Parathyroid adenoma (tissue), 2 donors: ENCODE results near the gene PNKD.

ENCODE experiments used
- H2AFZ ChIP-seq: fragments of 300-600 bp; sonication (generic); one replicate; pipeline ENCODE4 v1.7.0; 2017; ENCODE audit warnings: antibody characterized with exemption, mild to moderate bottlenecking
- H3K27ac ChIP-seq: fragments of 300-600 bp; sonication (generic); one replicate; pipeline ENCODE4 v1.7.0; 2017
- H3K27me3 ChIP-seq: fragments of 300-600 bp; sonication (generic); one replicate; pipeline ENCODE4 v1.7.0; 2017; ENCODE audit warnings: low read length; ENCODE audit not compliant: control insufficient read depth, insufficient read depth
- H3K36me3 ChIP-seq: fragments of 300-600 bp; sonication (generic); one replicate; pipeline ENCODE4 v1.7.0; 2017; ENCODE audit warnings: low read length; ENCODE audit not compliant: control insufficient read depth, insufficient read depth
- H3K4me1 ChIP-seq: fragments of 300-600 bp; sonication (generic); one replicate; pipeline ENCODE4 v1.7.0; 2017; ENCODE audit warnings: control low read depth
- H3K4me2 ChIP-seq: fragments of 300-600 bp; sonication (generic); one replicate; pipeline ENCODE4 v1.7.0; 2017; ENCODE audit warnings: low read length
- H3K4me3 ChIP-seq: fragments of 300-600 bp; sonication (generic); one replicate; pipeline ENCODE4 v1.7.0; 2017; ENCODE audit warnings: low read depth, low read length
- H3K79me2 ChIP-seq: fragments of 300-600 bp; sonication (generic); one replicate; pipeline ENCODE4 v1.7.0; 2017; ENCODE audit warnings: control low read depth
- H3K9ac ChIP-seq: fragments of 300-600 bp; sonication (generic); one replicate; pipeline ENCODE4 v1.7.0; 2017; ENCODE audit warnings: mild to moderate bottlenecking
- H3K9me3 ChIP-seq: fragments of 300-600 bp; sonication (generic); one replicate; pipeline ENCODE4 v1.7.0; 2017; ENCODE audit warnings: low read length; ENCODE audit not compliant: control insufficient read depth
- TF ChIP-seq, protein P1 (sequence below): fragments of 300-600 bp; sonication (generic); IDR thresholded peaks from one replicate; pipeline ENCODE4 v1.7.0; 2017; ENCODE audit warnings: antibody characterized with exemption, mild to moderate bottlenecking
- donor health status: primary hyperparathyroidism.

PNKD gene

DNA sequence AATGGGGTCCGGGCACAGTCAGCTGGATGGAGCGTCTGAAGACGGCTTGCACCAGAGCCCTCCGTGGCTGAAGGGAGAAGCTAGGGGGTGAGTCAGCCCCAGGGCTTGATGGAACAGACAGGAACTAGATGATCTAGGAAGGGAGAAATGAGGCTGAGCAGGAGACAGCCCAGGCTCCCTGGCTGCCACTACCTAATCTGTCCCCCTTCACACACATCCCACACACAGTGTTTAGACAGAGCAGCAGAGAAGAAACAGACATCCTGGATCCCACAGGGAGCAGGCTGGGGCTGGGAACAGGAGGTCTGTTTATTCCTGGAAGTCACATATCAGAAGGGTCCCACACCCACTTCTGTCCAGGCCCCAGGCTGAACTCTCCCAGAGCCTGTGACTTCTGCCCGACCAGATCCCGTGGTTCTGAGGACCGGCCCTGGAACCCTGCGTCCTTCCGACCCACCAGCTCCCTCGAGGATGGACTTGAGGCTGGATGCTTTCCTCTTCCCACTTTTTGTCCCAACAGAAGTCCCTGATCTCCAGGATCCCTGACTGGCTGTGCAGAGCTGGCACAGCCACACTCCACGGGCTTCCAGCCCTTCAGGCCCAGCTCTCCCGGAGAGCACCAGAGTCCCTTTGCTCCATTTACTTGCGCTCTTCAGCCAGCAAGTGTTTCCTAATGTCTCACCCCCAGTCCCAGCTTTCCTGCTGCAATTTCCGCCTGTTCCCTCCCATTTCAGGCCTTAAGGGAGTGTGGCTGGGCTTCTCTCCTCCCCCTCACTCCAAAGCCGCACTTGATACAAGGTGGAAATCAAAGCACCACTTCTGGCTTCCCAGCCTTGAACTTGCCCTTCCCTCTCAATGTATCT lies 11.0 kb upstream of the PNKD start:
- Histone ChIP-seq H3K4me1 (peaks cover 2% of the 10 kb centered on the region), H3K9ac (no peak overlapping the region), H3K36me3 (no peaks in the 10 kb centered on the region), H3K9me3 (no peaks in the 10 kb centered on the region), H3K4me3 (no peak overlapping the region), H3K27me3 (no peaks in the 10 kb centered on the region), H3K79me2 (no peaks in the 10 kb centered on the region), H3K27ac (peak overlapping the region; percentile 63), H3K4me2 (no peak overlapping the region), H2AFZ (no peak overlapping the region)
- TF ChIP-seq, protein P1, sequence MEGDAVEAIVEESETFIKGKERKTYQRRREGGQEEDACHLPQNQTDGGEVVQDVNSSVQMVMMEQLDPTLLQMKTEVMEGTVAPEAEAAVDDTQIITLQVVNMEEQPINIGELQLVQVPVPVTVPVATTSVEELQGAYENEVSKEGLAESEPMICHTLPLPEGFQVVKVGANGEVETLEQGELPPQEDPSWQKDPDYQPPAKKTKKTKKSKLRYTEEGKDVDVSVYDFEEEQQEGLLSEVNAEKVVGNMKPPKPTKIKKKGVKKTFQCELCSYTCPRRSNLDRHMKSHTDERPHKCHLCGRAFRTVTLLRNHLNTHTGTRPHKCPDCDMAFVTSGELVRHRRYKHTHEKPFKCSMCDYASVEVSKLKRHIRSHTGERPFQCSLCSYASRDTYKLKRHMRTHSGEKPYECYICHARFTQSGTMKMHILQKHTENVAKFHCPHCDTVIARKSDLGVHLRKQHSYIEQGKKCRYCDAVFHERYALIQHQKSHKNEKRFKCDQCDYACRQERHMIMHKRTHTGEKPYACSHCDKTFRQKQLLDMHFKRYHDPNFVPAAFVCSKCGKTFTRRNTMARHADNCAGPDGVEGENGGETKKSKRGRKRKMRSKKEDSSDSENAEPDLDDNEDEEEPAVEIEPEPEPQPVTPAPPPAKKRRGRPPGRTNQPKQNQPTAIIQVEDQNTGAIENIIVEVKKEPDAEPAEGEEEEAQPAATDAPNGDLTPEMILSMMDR = no peak

DNA sequence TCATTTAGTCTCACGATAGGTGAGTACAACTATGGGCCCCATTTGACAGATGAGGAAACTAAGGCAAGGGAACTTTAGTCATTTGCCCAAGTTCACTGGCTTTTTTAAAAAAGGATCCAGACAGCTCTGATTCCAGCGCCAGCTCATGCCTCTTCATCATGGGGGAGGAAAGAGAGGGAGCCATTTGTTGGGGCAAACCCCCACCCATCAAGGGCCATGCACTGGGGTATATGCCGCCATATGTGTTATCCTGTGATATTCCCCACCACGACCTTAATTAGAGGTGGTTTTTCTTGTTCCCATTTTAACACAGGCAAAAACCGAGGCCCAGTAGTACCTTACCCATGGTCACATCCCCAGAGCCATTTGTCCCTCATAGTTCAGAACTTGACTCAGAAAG lies 10.2 kb upstream of the PNKD start:
- no peak overlapping the region for H3K4me2 ChIP-seq
- H3K27me3 ChIP-seq = no peaks in the 10 kb centered on the region
- H2AFZ ChIP-seq = no peak overlapping the region
- no peaks in the 10 kb centered on the region for H3K36me3 ChIP-seq
- no peak overlapping the region for H3K9ac ChIP-seq
- no peaks in the 10 kb centered on the region for H3K9me3 ChIP-seq
- H3K27ac ChIP-seq = peak overlapping the region; percentile 63
- no peak overlapping the region for H3K4me3 ChIP-seq
- peaks cover 2% of the 10 kb centered on the region for H3K4me1 ChIP-seq
- no peaks in the 10 kb centered on the region for H3K79me2 ChIP-seq
- TF ChIP-seq, protein P1 = no peak

DNA sequence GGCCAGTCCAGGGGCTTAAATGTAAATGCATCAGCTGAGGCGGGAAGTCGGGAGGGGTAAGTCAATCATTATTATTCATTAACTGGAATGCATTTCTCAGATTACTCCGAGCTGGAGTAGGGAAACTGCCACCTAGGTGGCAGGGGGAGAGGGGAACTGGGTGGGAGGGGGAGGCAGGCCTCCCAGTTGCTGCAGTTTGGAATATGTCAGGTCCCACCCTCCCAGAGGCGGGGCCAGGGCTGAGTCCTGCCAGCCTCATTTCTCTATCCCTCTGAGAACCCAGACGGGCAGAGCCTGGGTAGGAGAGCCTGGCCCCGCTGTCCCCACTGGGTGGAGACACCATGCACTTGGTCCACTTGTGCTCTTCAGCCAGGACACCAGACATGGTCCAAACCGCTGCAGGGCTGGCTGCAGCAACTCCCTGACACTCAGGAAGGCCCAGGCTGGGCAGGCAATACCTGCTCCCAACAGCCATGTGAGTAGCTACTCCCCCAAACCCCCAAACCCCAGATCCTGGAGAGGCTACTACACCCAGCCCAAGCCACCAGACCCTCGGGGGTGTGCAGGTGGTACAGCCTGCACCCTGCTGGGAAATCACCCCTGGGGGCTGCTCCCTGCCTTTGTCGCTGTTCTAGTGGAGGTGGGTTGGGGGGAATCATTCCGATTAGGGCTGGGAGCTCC lies 9.4 kb upstream of the PNKD start, which contains the start of gene GPBAR1:
Gene GPBAR1 (plus strand): TSS at position 274 of the 681 bp plus-strand sequence. CDS start 1,710 bp downstream, outside the sequence.
- Histone ChIP-seq H3K36me3 (no peaks in the 10 kb centered on the region), H3K27me3 (no peaks in the 10 kb centered on the region), H3K9me3 (no peaks in the 10 kb centered on the region), H3K9ac (no peak within 1 kb of the TSS), H3K4me1 (peaks cover 2% of the 10 kb centered on the region), H3K27ac (peak within 1 kb of the TSS; percentile 63), H3K4me2 (no peak within 1 kb of the TSS), H3K4me3 (no peak within 1 kb of the TSS), H3K79me2 (no peaks in the 10 kb centered on the region), H2AFZ (no peak within 1 kb of the TSS)
- TF ChIP-seq, protein P1 = no peak

DNA sequence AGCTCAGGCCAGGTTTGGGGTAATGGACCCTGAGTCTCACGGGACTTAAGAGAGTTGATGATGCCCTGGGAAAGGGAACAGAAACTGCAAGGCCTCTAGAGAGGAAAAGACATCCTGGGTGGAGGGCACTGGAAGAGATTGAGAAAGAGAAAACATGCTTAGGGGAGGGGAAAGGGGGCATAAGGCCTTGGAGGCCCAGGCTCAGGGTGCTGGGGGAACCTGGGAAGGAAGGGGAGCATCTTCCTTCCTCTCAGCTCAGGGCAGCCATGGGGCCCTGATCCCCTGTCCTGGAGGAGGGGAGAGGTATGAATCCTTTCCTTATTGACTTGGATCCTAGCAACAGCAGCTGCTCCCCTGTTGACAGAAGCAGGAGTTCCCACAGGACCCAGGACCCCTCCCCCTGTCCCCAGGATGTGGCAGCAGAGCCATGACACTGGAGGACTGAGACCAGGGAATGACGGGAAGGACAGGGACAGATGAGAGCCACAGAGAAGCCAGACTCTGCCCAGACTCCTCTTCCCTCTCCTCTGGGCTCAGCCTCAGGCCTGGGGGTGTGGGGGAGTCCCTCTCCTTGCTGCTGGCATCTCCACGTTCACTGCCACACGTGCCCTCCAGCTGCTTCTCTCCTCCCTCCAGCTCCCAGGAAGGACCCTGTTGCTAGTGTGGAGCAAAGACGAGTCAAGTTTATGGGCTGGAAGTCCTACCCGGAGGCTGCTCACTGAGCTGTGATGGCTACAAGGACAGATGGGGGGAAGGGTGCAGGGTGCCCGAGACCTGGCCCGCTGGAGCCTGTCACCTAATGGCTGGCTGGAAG lies 8.7 kb upstream of the PNKD start:
- Histone ChIP-seq H3K27me3 (no peaks in the 10 kb centered on the region), H3K4me3 (no peak overlapping the region), H3K79me2 (no peaks in the 10 kb centered on the region), H2AFZ (no peak overlapping the region), H3K4me2 (no peak overlapping the region), H3K4me1 (peaks cover 2% of the 10 kb centered on the region), H3K36me3 (no peaks in the 10 kb centered on the region), H3K9ac (no peak overlapping the region), H3K27ac (no peak overlapping the region), H3K9me3 (no peaks in the 10 kb centered on the region)
- TF ChIP-seq, protein P1 = no peak
